ENCODE measurements around the gene MYNN.
A peak's percentile ranks its signal among the peaks of the same experiment; 100 is the strongest.

Gene MYNN

GRCh38 chr3:169812332-169813235 lies 39.4 kb downstream of the MYNN start, which contains the start of the genes LRRC34 and LRRIQ4:
Gene LRRC34 (minus strand): TSS chr3:169812904. CDS start chr3:169812548, 356 bp downstream.
Gene LRRIQ4 (plus strand): TSS chr3:169812870. CDS start chr3:169821922, 9,052 bp downstream.
- H3K27me3 ChIP-seq (ENCODE audit: control insufficient read depth in 3 of 3, insufficient read depth in 3 of 3, low read depth in 1 of 3, low read length in 3 of 3) = no peaks in the 10 kb centered on the region
- peak within 1 kb of the TSS; percentile 66 for H3K4me2 ChIP-seq (ENCODE audit: insufficient read depth, low read length, poor library complexity, severe bottlenecking)
- peak within 1 kb of the TSS; percentile 54 for H2BK15ac ChIP-seq (ENCODE audit: low read length)
- H2BK5ac ChIP-seq (ENCODE audit: low read length) = peak within 1 kb of the TSS; percentile 30
- H2AK5ac ChIP-seq (ENCODE audit: low read depth, low read length) = peak within 1 kb of the TSS; percentile 84
- H3K4ac ChIP-seq (ENCODE audit: low read length) = peak within 1 kb of the TSS; percentile 61
- no peaks in the 10 kb centered on the region for H3K4me1 ChIP-seq (ENCODE audit: control insufficient read depth in 2 of 2, insufficient read depth in 1 of 2, low read depth in 1 of 2, low read length in 2 of 2)
- peak within 1 kb of the TSS; percentile 81 for H3K9ac ChIP-seq (ENCODE audit: low read depth, low read length, poor library complexity)
- peak within 1 kb of the TSS; percentile 64 for H2AFZ ChIP-seq (ENCODE audit: low read length)
- no CpG with 5 or more reads among the region's 56 CpGs for WGBS, 2 donors (ENCODE audit: extremely low coverage in 2 of 2, insufficient read length in 2 of 2, insufficient replicate concordance in 1 of 2)
- H3K9me3 ChIP-seq (replicated peaks in 1 of 2; ENCODE audit: control insufficient read depth in 2 of 2, insufficient read depth in 1 of 2, low read depth in 1 of 2, low read length in 2 of 2) = peaks cover 4% of the 10 kb centered on the region in 2 donors
- no peaks in the 10 kb centered on the region for H3K79me1 ChIP-seq (ENCODE audit: low read depth, low read length)
- peak within 1 kb of the TSS; percentile 67 for H4K91ac ChIP-seq (ENCODE audit: low read depth, low read length, poor library complexity)
- peak within 1 kb of the TSS; percentile 40 for H3K23ac ChIP-seq (ENCODE audit: low read depth, low read length, poor library complexity)
- H3K18ac ChIP-seq (ENCODE audit: low read length) = peak within 1 kb of the TSS; percentile 91
- H2BK120ac ChIP-seq (ENCODE audit: low read depth, low read length) = peak within 1 kb of the TSS; percentile 42
- H3K27ac ChIP-seq (replicated peaks; ENCODE audit: low read length) = peak within 1 kb of the TSS; percentile 69
- no peaks in the 10 kb centered on the region for H3K36me3 ChIP-seq (replicated peaks in 1 of 2; ENCODE audit: control insufficient read depth in 2 of 2, insufficient read depth in 2 of 2, low read length in 2 of 2)
- no peak within 1 kb of the TSS for H4K8ac ChIP-seq (ENCODE audit: low read depth, low read length)
- H2BK12ac ChIP-seq (ENCODE audit: low read length) = no peak within 1 kb of the TSS
- H3K14ac ChIP-seq (ENCODE audit: low read length) = peak within 1 kb of the TSS; percentile 41
- DNase-seq (ENCODE audit: low spot score) = peak; percentile 53
- H3K4me3 ChIP-seq (ENCODE audit: low read length in 2 of 2) = peak within 1 kb of the TSS; percentile 4 to 79

GRCh38 chr3:169813278-169813677 lies 40.1 kb downstream of the MYNN start:
- no peak overlapping the region for H4K91ac ChIP-seq (ENCODE audit: low read depth, low read length, poor library complexity)
- no peak overlapping the region for H3K4me2 ChIP-seq (ENCODE audit: insufficient read depth, low read length, poor library complexity, severe bottlenecking)
- no CpG with 5 or more reads among the region's 8 CpGs for WGBS, 2 donors (ENCODE audit: extremely low coverage in 2 of 2, insufficient read length in 2 of 2, insufficient replicate concordance in 1 of 2)
- peaks cover 4% of the 10 kb centered on the region in 2 donors for H3K9me3 ChIP-seq (replicated peaks in 1 of 2; ENCODE audit: control insufficient read depth in 2 of 2, insufficient read depth in 1 of 2, low read depth in 1 of 2, low read length in 2 of 2)
- H3K79me1 ChIP-seq (ENCODE audit: low read depth, low read length) = no peaks in the 10 kb centered on the region
- no peak overlapping the region for H3K4ac ChIP-seq (ENCODE audit: low read length)
- no peak overlapping the region for H2BK120ac ChIP-seq (ENCODE audit: low read depth, low read length)
- no peaks in the 10 kb centered on the region for H3K36me3 ChIP-seq (replicated peaks in 1 of 2; ENCODE audit: control insufficient read depth in 2 of 2, insufficient read depth in 2 of 2, low read length in 2 of 2)
- peak overlapping the region; percentile 64 for H2AFZ ChIP-seq (ENCODE audit: low read length)
- no peaks in the 10 kb centered on the region for H3K4me1 ChIP-seq (ENCODE audit: control insufficient read depth in 2 of 2, insufficient read depth in 1 of 2, low read depth in 1 of 2, low read length in 2 of 2)
- H2BK5ac ChIP-seq (ENCODE audit: low read length) = no peak overlapping the region
- H3K27ac ChIP-seq (replicated peaks; ENCODE audit: low read length) = no peak overlapping the region
- H3K9ac ChIP-seq (ENCODE audit: low read depth, low read length, poor library complexity) = no peak overlapping the region
- no peak overlapping the region for H2BK12ac ChIP-seq (ENCODE audit: low read length)
- no peak overlapping the region for H4K8ac ChIP-seq (ENCODE audit: low read depth, low read length)
- no peak overlapping the region for H3K18ac ChIP-seq (ENCODE audit: low read length)
- H3K14ac ChIP-seq (ENCODE audit: low read length) = no peak overlapping the region
- H2BK15ac ChIP-seq (ENCODE audit: low read length) = no peak overlapping the region
- DNase-seq (ENCODE audit: low spot score) = no peak
- H3K4me3 ChIP-seq (ENCODE audit: low read length in 2 of 2) = no peak overlapping the region
- no peaks in the 10 kb centered on the region for H3K27me3 ChIP-seq (ENCODE audit: control insufficient read depth in 3 of 3, insufficient read depth in 3 of 3, low read depth in 1 of 3, low read length in 3 of 3)
- H3K23ac ChIP-seq (ENCODE audit: low read depth, low read length, poor library complexity) = no peak overlapping the region
- H2AK5ac ChIP-seq (ENCODE audit: low read depth, low read length) = no peak overlapping the region

GRCh38 chr3:169813757-169814517 lies 40.7 kb downstream of the MYNN start:
- Histone ChIP-seq H3K4ac (ENCODE audit: low read length) (no peak overlapping the region), H3K27me3 (ENCODE audit: control insufficient read depth in 3 of 3, insufficient read depth in 3 of 3, low read depth in 1 of 3, low read length in 3 of 3) (peaks cover 0 to 2% (median 0%) of the 10 kb centered on the region in 3 experiments), H3K23ac (ENCODE audit: low read depth, low read length, poor library complexity) (peak overlapping the region; percentile 30), H3K9me3 (replicated peaks in 1 of 2; ENCODE audit: control insufficient read depth in 2 of 2, insufficient read depth in 1 of 2, low read depth in 1 of 2, low read length in 2 of 2) (peaks cover 4% of the 10 kb centered on the region in 2 donors), H2BK120ac (ENCODE audit: low read depth, low read length) (no peak overlapping the region), H2AFZ (ENCODE audit: low read length) (peak overlapping the region; percentile 29), H2BK15ac (ENCODE audit: low read length) (peak overlapping the region; percentile 59), H3K9ac (ENCODE audit: low read depth, low read length, poor library complexity) (no peak overlapping the region), H3K27ac (replicated peaks; ENCODE audit: low read length) (no peak overlapping the region), H3K4me2 (ENCODE audit: insufficient read depth, low read length, poor library complexity, severe bottlenecking) (no peak overlapping the region), H3K79me1 (ENCODE audit: low read depth, low read length) (no peaks in the 10 kb centered on the region), H2BK12ac (ENCODE audit: low read length) (no peak overlapping the region), H3K4me3 (ENCODE audit: low read length in 2 of 2) (no peak overlapping the region), H2AK5ac (ENCODE audit: low read depth, low read length) (peak overlapping the region; percentile 45), H3K36me3 (replicated peaks in 1 of 2; ENCODE audit: control insufficient read depth in 2 of 2, insufficient read depth in 2 of 2, low read length in 2 of 2) (no peaks in the 10 kb centered on the region), H4K91ac (ENCODE audit: low read depth, low read length, poor library complexity) (no peak overlapping the region), H2BK5ac (ENCODE audit: low read length) (peak overlapping the region; percentile 6), H4K8ac (ENCODE audit: low read depth, low read length) (no peak overlapping the region), H3K14ac (ENCODE audit: low read length) (peak overlapping the region; percentile 33), H3K18ac (ENCODE audit: low read length) (peak overlapping the region; percentile 13), H3K4me1 (ENCODE audit: control insufficient read depth in 2 of 2, insufficient read depth in 1 of 2, low read depth in 1 of 2, low read length in 2 of 2) (no peaks in the 10 kb centered on the region)
- no CpG with 5 or more reads among the region's 27 CpGs for WGBS, 2 donors (ENCODE audit: extremely low coverage in 2 of 2, insufficient read length in 2 of 2, insufficient replicate concordance in 1 of 2)
- DNase-seq (ENCODE audit: low spot score) = no peak

Measured in neuronal stem cell (in vitro differentiated cells).